Measurements from ENCODE around the gene SLC18B1. TPM values are rescaled to one million over a fixed set of nuclear protein-coding genes. Genes with fewer than 3 reads are reported as not detected.

The SLC18B1 gene
- total RNA-seq, 1 donor from 2014 or later, result 2.7 TPM

DNA sequence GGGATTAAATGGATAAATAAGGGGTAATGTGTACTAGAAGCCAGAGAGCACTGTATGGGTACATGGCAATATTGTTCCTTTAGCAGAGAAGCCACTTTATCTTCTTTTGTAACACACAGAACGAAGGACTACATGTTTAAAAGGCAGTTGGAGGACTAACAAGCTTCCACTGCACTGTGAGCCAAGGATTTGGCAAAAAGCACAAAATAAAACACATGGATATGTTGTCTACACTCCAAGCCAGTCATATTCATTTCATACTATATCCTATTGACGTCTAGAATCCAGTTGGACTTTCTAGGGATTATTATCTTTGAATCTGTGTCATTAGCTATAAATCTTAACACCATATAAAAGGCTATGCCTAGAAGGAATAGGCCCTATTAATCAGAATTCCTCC is 3.0 kb downstream of the SLC18B1 start:
- TF ChIP-seq, protein P1, sequence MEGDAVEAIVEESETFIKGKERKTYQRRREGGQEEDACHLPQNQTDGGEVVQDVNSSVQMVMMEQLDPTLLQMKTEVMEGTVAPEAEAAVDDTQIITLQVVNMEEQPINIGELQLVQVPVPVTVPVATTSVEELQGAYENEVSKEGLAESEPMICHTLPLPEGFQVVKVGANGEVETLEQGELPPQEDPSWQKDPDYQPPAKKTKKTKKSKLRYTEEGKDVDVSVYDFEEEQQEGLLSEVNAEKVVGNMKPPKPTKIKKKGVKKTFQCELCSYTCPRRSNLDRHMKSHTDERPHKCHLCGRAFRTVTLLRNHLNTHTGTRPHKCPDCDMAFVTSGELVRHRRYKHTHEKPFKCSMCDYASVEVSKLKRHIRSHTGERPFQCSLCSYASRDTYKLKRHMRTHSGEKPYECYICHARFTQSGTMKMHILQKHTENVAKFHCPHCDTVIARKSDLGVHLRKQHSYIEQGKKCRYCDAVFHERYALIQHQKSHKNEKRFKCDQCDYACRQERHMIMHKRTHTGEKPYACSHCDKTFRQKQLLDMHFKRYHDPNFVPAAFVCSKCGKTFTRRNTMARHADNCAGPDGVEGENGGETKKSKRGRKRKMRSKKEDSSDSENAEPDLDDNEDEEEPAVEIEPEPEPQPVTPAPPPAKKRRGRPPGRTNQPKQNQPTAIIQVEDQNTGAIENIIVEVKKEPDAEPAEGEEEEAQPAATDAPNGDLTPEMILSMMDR (IDR thresholded peaks at IDR 0.05; ENCODE audit: borderline replicate concordance), result no peak
- Histone ChIP-seq H3K4me1 (peaks cover 12% of the 10 kb centered on the region), H3K9me3 (replicated peaks) (no peaks in the 10 kb centered on the region), H3K27me3 (ENCODE audit: low read depth) (no peaks in the 10 kb centered on the region), H3K4me3 (no peak overlapping the region), H3K27ac (replicated peaks) (no peak overlapping the region), H3K36me3 (peaks cover 5% of the 10 kb centered on the region)
- intact Hi-C loops (cut with micrococcal nuclease), result no loop called here
- DNase-seq, result no peak

DNA sequence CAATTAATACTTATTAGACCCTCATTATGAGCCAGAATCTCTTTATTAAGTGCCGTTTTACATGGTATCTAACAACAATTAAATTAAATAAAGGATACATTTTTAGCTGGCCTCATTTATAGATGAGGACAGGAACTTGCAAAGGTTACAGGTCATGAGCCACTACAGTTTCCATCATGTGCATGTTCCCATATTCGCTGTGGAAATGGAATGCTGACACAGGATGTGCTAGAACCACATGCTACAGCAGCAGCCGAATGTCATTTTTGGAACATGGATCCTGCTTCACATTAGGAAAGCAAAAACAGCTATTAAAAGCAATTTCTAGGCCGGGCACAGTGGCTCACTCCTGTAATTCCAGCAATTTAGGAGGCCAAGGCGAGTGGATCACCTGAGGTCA is 5.9 kb downstream of the SLC18B1 start:
- Histone ChIP-seq H3K36me3 (peaks cover 10% of the 10 kb centered on the region), H3K9me3 (replicated peaks) (no peaks in the 10 kb centered on the region), H3K4me1 (peaks cover 1% of the 10 kb centered on the region), H3K4me3 (no peak overlapping the region), H3K27me3 (ENCODE audit: low read depth) (no peaks in the 10 kb centered on the region), H3K27ac (replicated peaks) (no peak overlapping the region)
- intact Hi-C loops (cut with micrococcal nuclease), result no loop called here
- TF ChIP-seq, protein P1 (IDR thresholded peaks at IDR 0.05; ENCODE audit: borderline replicate concordance), result no peak
- DNase-seq, result no peak

DNA sequence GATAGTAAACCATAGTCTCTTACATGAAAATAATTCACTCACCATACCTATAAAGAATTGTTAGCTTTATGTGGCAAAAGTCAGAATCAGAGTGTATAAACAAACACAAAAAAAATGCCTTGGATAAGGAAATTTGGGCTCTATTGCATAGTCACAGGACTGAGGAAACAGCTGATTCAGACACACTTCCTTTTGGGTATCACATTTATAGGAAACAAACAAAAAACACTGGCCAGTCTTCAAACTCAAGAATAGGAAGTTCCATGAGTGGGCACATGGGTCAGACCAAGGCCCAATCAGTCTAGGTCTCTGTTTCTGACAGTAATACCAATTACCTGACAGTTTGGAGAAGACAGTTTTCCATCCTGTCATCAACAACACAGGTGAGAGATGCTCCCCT is 8.0 kb downstream of the SLC18B1 start:
- DNase-seq, result no peak
- Histone ChIP-seq H3K27me3 (ENCODE audit: low read depth) (no peaks in the 10 kb centered on the region), H3K4me3 (no peak overlapping the region), H3K36me3 (peaks cover 20% of the 10 kb centered on the region), H3K9me3 (replicated peaks) (no peaks in the 10 kb centered on the region), H3K4me1 (no peaks in the 10 kb centered on the region), H3K27ac (replicated peaks) (no peak overlapping the region)
- intact Hi-C loops (cut with micrococcal nuclease), result no loop called here
- TF ChIP-seq, protein P1 (IDR thresholded peaks at IDR 0.05; ENCODE audit: borderline replicate concordance), result no peak

DNA sequence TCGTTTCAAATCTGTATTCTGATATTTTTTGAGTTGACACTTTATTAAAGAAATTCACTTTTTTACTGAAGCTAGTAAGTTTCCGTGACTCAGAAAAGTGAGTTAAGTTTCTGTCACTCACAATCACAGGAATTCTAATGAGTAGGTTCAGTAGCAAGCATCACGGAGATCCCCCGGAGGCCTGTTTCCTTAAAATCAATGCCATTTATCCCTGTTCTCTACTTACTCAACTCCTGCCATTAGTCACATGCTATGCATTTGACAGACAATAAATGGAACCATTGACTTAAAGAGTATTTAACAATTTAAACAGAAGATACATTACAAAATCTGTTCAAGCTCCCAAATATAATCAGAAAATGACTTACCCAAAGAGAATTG is 9.1 kb downstream of the SLC18B1 start:
- H3K36me3 ChIP-seq, result peaks cover 23% of the 10 kb centered on the region
- no peaks in the 10 kb centered on the region for H3K27me3 ChIP-seq (ENCODE audit: low read depth)
- no peak for DNase-seq
- H3K9me3 ChIP-seq (replicated peaks), result no peaks in the 10 kb centered on the region
- TF ChIP-seq, protein P1 (IDR thresholded peaks at IDR 0.05; ENCODE audit: borderline replicate concordance), result no peak
- no peaks in the 10 kb centered on the region for H3K4me1 ChIP-seq
- no peak overlapping the region for H3K27ac ChIP-seq (replicated peaks)
- intact Hi-C loops (cut with micrococcal nuclease), result no loop called here
- no peak overlapping the region for H3K4me3 ChIP-seq

DNA sequence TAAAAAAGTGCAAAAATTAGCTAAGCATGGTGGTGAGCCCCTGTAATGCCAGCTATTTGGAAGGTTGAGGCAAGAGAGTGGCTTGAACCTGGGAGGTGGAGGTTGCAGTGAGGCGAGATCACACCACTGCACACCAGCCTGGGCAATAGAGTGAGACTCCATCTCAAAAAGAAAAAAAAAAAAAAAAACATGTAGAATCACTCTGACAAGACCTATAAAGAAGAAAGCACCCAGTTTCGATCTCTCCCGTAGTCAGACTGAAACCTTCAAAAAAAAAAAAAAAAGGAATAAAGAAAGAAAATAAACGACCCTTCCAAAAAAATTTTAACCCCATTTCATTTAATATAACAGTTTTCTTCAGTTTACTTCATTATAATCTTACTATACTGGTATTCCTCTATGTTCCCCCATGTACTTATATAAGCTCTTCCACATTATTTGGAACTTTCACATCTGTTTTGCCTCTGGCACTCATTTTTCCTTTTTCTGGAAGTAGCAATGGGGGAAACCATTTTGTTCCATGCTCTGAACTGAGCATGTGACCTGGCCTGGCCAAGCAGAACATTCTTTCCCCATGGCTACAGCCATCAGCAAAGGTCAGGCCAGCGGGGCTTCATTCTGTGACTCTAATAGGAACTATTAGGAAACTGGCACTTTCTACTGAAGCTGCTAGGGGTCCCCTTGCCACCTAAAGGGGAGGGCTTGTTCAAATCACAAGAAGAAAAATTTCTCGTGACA is 9.6 kb downstream of the SLC18B1 start:
- H3K9me3 ChIP-seq (replicated peaks), result no peaks in the 10 kb centered on the region

More for the DNA sequence above, 9.6 kb downstream of the SLC18B1 start:
- DNase-seq, result no peak
- TF ChIP-seq, protein P1 (IDR thresholded peaks at IDR 0.05; ENCODE audit: borderline replicate concordance), result no peak
- no peak overlapping the region for H3K4me3 ChIP-seq
- H3K4me1 ChIP-seq, result no peaks in the 10 kb centered on the region
- H3K27ac ChIP-seq (replicated peaks), result no peak overlapping the region
- H3K27me3 ChIP-seq (ENCODE audit: low read depth), result no peaks in the 10 kb centered on the region
- intact Hi-C loops (cut with micrococcal nuclease), result no loop called here
- H3K36me3 ChIP-seq, result peaks cover 23% of the 10 kb centered on the region

Data from left ventricle myocardium inferior (tissue), 1 donor.